ENCODE data around the gene FCHSD2. TPM values are rescaled to one million over a fixed set of nuclear protein-coding genes. Genes with fewer than 3 reads are reported as not detected.

The FCHSD2 gene
- total and polyA plus RNA-seq, 9 of the 15 experiments (the other 6 are each of a cell fraction or from before 2014, with no cell fraction given) = 1.8 to 14.7 (median 6.4) TPM

DNA sequence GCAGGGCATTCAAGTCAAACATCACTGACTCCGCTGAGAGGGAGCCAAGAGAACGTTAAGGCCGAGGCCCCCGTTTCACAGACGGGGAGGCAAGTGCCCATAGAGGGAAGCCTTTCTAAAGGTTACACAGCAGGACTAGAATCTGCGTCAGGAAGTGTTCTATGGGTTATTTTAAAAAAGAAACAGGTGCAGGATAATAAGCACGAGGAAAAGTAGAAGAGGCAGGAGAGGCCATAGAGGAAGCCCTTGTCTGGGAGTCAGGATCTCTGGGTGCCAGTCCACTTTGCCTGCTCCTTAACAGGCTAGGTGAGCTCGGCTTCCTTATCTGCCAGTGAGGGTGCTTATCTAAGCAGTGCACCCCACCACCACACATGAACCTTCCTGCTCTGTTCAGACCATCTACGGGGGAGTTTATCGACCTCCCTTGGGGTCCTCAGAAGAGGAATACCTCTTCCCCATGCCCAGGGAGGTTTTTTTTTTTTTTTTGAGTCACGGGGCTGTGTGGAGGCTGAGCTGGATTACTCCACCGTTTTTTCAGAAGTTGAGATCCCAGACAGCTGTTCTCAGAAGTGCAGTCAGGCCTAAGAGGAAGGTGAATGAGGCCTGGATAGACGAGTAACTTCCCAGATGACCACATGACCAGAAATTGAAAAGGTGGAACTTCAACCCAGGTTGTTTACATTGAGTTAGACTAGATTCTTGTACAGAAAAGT, 1.2 kb upstream of the FCHSD2 start (continued):
- no peak for TF ChIP-seq SIN3B (IDR thresholded peaks at IDR 0.05; ENCODE audit: low read depth)
- no peak for TF ChIP-seq GTF2E2 (tag; IDR thresholded peaks at IDR 0.05)
- TF ChIP-seq MAFF (IDR thresholded peaks at IDR 0.05; ENCODE audit: low read length) = no peak
- no peak for TF ChIP-seq ZZZ3 (IDR thresholded peaks at IDR 0.05)
- TF ChIP-seq, protein P1, sequence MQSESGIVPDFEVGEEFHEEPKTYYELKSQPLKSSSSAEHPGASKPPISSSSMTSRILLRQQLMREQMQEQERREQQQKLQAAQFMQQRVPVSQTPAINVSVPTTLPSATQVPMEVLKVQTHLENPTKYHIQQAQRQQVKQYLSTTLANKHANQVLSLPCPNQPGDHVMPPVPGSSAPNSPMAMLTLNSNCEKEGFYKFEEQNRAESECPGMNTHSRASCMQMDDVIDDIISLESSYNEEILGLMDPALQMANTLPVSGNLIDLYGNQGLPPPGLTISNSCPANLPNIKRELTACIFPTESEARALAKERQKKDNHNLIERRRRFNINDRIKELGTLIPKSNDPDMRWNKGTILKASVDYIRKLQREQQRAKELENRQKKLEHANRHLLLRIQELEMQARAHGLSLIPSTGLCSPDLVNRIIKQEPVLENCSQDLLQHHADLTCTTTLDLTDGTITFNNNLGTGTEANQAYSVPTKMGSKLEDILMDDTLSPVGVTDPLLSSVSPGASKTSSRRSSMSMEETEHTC (IDR thresholded peaks at IDR 0.05) = 0 out of 2 replicates have a peak, but pooled peaks have one; percentile 59
- no peak for TF ChIP-seq OTX1 (CRISPR knock-in tag; IDR thresholded peaks at IDR 0.05)
- TF ChIP-seq MTA1 (IDR thresholded peaks at IDR 0.05; ENCODE audit: borderline replicate concordance) = peak; percentile 45; the same call in 1 of the 2 replicates
- TF ChIP-seq FOXJ3 (CRISPR knock-in tag; IDR thresholded peaks at IDR 0.05) = no peak
- TF ChIP-seq FOXK2 (conservative IDR thresholded peaks at IDR 0.05 in 1 of 2, IDR thresholded peaks at IDR 0.05 in 1 of 2; ENCODE audit: low read depth in 2 of 2) = peak; percentile 89 to 94
- no peak for TF ChIP-seq XRCC4 (IDR thresholded peaks at IDR 0.05; ENCODE audit: extremely low read depth, insufficient read depth, insufficient read length)
- TF ChIP-seq, protein P2, sequence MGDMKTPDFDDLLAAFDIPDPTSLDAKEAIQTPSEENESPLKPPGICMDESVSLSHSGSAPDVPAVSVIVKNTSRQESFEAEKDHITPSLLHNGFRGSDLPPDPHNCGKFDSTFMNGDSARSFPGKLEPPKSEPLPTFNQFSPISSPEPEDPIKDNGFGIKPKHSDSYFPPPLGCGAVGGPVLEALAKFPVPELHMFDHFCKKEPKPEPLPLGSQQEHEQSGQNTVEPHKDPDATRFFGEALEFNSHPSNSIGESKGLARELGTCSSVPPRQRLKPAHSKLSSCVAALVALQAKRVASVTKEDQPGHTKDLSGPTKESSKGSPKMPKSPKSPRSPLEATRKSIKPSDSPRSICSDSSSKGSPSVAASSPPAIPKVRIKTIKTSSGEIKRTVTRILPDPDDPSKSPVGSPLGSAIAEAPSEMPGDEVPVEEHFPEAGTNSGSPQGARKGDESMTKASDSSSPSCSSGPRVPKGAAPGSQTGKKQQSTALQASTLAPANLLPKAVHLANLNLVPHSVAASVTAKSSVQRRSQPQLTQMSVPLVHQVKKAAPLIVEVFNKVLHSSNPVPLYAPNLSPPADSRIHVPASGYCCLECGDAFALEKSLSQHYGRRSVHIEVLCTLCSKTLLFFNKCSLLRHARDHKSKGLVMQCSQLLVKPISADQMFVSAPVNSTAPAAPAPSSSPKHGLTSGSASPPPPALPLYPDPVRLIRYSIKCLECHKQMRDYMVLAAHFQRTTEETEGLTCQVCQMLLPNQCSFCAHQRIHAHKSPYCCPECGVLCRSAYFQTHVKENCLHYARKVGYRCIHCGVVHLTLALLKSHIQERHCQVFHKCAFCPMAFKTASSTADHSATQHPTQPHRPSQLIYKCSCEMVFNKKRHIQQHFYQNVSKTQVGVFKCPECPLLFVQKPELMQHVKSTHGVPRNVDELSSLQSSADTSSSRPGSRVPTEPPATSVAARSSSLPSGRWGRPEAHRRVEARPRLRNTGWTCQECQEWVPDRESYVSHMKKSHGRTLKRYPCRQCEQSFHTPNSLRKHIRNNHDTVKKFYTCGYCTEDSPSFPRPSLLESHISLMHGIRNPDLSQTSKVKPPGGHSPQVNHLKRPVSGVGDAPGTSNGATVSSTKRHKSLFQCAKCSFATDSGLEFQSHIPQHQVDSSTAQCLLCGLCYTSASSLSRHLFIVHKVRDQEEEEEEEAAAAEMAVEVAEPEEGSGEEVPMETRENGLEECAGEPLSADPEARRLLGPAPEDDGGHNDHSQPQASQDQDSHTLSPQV (IDR thresholded peaks at IDR 0.05) = peak; percentile 52; the same call in 1 of the 2 replicates
- TF ChIP-seq ZNF589 (CRISPR knock-in tag; IDR thresholded peaks at IDR 0.05; ENCODE audit: low read depth) = no peak
- no peak for TF ChIP-seq NR1H2 (CRISPR knock-in tag; IDR thresholded peaks at IDR 0.05)
- TF ChIP-seq, protein P3, sequence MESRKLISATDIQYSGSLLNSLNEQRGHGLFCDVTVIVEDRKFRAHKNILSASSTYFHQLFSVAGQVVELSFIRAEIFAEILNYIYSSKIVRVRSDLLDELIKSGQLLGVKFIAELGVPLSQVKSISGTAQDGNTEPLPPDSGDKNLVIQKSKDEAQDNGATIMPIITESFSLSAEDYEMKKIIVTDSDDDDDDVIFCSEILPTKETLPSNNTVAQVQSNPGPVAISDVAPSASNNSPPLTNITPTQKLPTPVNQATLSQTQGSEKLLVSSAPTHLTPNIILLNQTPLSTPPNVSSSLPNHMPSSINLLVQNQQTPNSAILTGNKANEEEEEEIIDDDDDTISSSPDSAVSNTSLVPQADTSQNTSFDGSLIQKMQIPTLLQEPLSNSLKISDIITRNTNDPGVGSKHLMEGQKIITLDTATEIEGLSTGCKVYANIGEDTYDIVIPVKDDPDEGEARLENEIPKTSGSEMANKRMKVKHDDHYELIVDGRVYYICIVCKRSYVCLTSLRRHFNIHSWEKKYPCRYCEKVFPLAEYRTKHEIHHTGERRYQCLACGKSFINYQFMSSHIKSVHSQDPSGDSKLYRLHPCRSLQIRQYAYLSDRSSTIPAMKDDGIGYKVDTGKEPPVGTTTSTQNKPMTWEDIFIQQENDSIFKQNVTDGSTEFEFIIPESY (CRISPR knock-in tag; IDR thresholded peaks at IDR 0.05) = 0 out of 2 replicates have a peak, but pooled peaks have one; percentile 7
- TF ChIP-seq POLR2B (IDR thresholded peaks at IDR 0.05; ENCODE audit: low read depth, partially characterized antibody) = no peak
- no peak for TF ChIP-seq SRSF3 (IDR thresholded peaks at IDR 0.05; ENCODE audit: insufficient read depth, low read length)

Data from K562 (cell line).